HCT116 (cell line): ENCODE data around the gene C1QTNF9B. TPM values are rescaled to one million over a fixed set of nuclear protein-coding genes. Genes with fewer than 3 reads are reported as not detected.

Experiments
- ATAC-seq: fragments of 200-7000 bp; cut with Tn5 transposase; 2 replicates; pipeline ENCODE4 v1.9.1; 2020; ENCODE audit warnings: mild to moderate bottlenecking, moderate library complexity
- BruUV-seq: library from RNA; stranded (reverse); fragments of 400-500 nt; replicated peaks from 2 replicates; lab custom pipeline; 2021; lab: Mats Ljungman, UMichigan
- CTCF ChIA-PET: fragments of 300-600 bp; sonication (Branson Sonifier 250); formaldehyde crosslinking; loops from one replicate; lab custom pipeline; 2021; ENCODE audit warnings: antibody characterized with exemption; lab: Charles Lee
- POLR2A ChIA-PET: fragments of 300-600, 350-600 bp; sonication (Branson Sonifier 250); formaldehyde crosslinking; loops from one replicate; lab custom pipeline; 2021; ENCODE audit warnings: antibody characterized with exemption; lab: Charles Lee
- RAD21 ChIA-PET, 2 experiments: fragments of 300-600 bp; sonication (Branson Sonifier 250); formaldehyde crosslinking; loops; one replicate each; lab custom pipeline; 2023; ENCODE audit warnings: low total read pairs in 2 of 2; ENCODE audit not compliant: uncharacterized antibody in 2 of 2, unreplicated experiment in 2 of 2, low non-redundant PET in 1 of 2; lab: Charles Lee
- DNase-seq: peaks from one replicate; pipeline ENCODE4 v3.0.0-alpha.2; 2010; ENCODE audit warnings: low read depth, low spot score
- H2AFZ ChIP-seq: fragments of 200-600 bp; shearing (Covaris generic), sonication (generic); 2 replicates; pipeline ENCODE4 v1.6.1; 2017; ENCODE audit warnings: low read depth, mixed run types, mixed read lengths, antibody characterized with exemption, low read length; ENCODE audit not compliant: poor library complexity, severe bottlenecking
- H3K27ac ChIP-seq: 2 replicates; pipeline ENCODE4 v1.5.1; 2012; ENCODE audit warnings: low read depth, low read length
- H3K27me3 ChIP-seq: fragments of 200-600 bp; sonication (generic); 2 replicates; pipeline ENCODE4 v1.6.1; 2016; ENCODE audit warnings: mixed run types, low read length, mixed read lengths; ENCODE audit not compliant: insufficient read depth
- H3K36me3 ChIP-seq, 2 experiments: fragments of 200-500 bp in 1 of 2; fragments of 200-600 bp in 1 of 2; sonication (Bioruptor generic) in 1 of 2; sonication (generic) in 1 of 2; 2 replicates each; pipeline versions ENCODE4 v1.5.1 to v1.6.1; 2014 to 2016; ENCODE audit warnings: low read length in 2 of 2, inconsistent platforms in 1 of 2, mixed read lengths in 1 of 2, mixed run types in 1 of 2; ENCODE audit not compliant: insufficient read depth in 2 of 2, control insufficient read depth in 1 of 2
- H3K4me1 ChIP-seq, 2 experiments: fragments of 200-600 bp in 1 of 2; sonication (generic) in 1 of 2; 2 replicates each; pipeline versions ENCODE4 v1.5.1 to v1.6.1; 2012 to 2017; ENCODE audit warnings: low read length in 2 of 2, inconsistent platforms in 1 of 2, mild to moderate bottlenecking in 1 of 2, mixed read lengths in 1 of 2, mixed run types in 1 of 2, moderate library complexity in 1 of 2; ENCODE audit not compliant: insufficient read depth in 2 of 2, control insufficient read depth in 1 of 2
- H3K4me2 ChIP-seq: fragments of 200-600 bp; sonication (generic); 2 replicates; pipeline ENCODE4 v1.6.1; 2017; ENCODE audit warnings: mixed run types, low read length, mixed read lengths
- H3K4me3 ChIP-seq, 2 experiments: fragments of 200-600 bp in 1 of 2; sonication (generic) in 1 of 2; replicated peaks in 1 of 2; 2 replicates each; pipeline ENCODE4 v1.5.1; 2011 to 2016; ENCODE audit warnings: low read length in 2 of 2, control low read depth in 1 of 2, low read depth in 1 of 2, mild to moderate bottlenecking in 1 of 2, mixed read lengths in 1 of 2, mixed run types in 1 of 2
- H3K79me2 ChIP-seq: fragments of 200-600 bp; sonication (generic); 2 replicates; pipeline ENCODE4 v1.6.1; 2017; ENCODE audit warnings: mild to moderate bottlenecking, mixed run types, low read length, moderate library complexity, mixed read lengths; ENCODE audit not compliant: insufficient read depth
- H3K9ac ChIP-seq: fragments of 200-600 bp; sonication (generic); 2 replicates; pipeline ENCODE4 v1.6.1; 2016; ENCODE audit warnings: low read length, mixed read lengths
- H3K9me2 ChIP-seq: fragments of 200-600 bp; sonication (generic), shearing (Covaris generic); 2 replicates; pipeline ENCODE4 v1.6.1; 2017; ENCODE audit warnings: mixed run types, mild to moderate bottlenecking, moderate library complexity; ENCODE audit not compliant: insufficient read depth
- H3K9me3 ChIP-seq, 2 experiments: fragments of 200-500 bp in 1 of 2; fragments of 200-600 bp in 1 of 2; sonication (Bioruptor generic) in 1 of 2; sonication (generic) in 1 of 2; 2 replicates each; pipeline ENCODE4 v1.6.1; 2014 to 2017; ENCODE audit warnings: low read length in 2 of 2, mixed read lengths in 2 of 2, inconsistent platforms in 1 of 2, low read depth in 1 of 2, mild to moderate bottlenecking in 1 of 2, mixed run types in 1 of 2, moderate library complexity in 1 of 2; ENCODE audit not compliant: control insufficient read depth in 1 of 2, insufficient read depth in 1 of 2
- H4K20me1 ChIP-seq: fragments of 200-600 bp; sonication (generic), shearing (Covaris generic); 2 replicates; pipeline ENCODE4 v1.6.1; 2017; ENCODE audit warnings: mixed run types, mild to moderate bottlenecking, moderate library complexity; ENCODE audit not compliant: insufficient read depth
- CBX3 ChIP-seq: IDR thresholded peaks from 2 replicates; pipeline ENCODE4 v1.6.1; 2012; ENCODE audit warnings: low read depth
- CEBPB ChIP-seq: IDR thresholded peaks from 2 replicates; pipeline ENCODE4 v1.6.1; 2012; ENCODE audit warnings: low read depth
- EZH2 ChIP-seq: fragments of 200-600 bp; sonication (generic); IDR thresholded peaks from 2 replicates; pipeline ENCODE4 v1.6.1; 2017; ENCODE audit warnings: antibody characterized with exemption, mixed run types
- FOSL1 ChIP-seq: IDR thresholded peaks from 2 replicates; pipeline ENCODE4 v1.6.1; 2012; ENCODE audit warnings: low read depth
- JUND ChIP-seq: IDR thresholded peaks from 2 replicates; pipeline ENCODE4 v1.6.1; 2012
- MAX ChIP-seq: IDR thresholded peaks from 2 replicates; pipeline ENCODE4 v1.6.1; 2012
- POLR2AphosphoS5 ChIP-seq: IDR thresholded peaks from 2 replicates; pipeline ENCODE4 v1.6.1; 2011; ENCODE audit warnings: mild to moderate bottlenecking, low read depth, low read length, moderate library complexity
- RAD21 ChIP-seq: IDR thresholded peaks from 2 replicates; pipeline ENCODE4 v1.6.1; 2012; ENCODE audit warnings: low read depth, mild to moderate bottlenecking
- SIN3A ChIP-seq: IDR thresholded peaks from 2 replicates; pipeline ENCODE4 v1.6.1; 2012; ENCODE audit warnings: low read depth
- SP1 ChIP-seq: IDR thresholded peaks from 2 replicates; pipeline ENCODE4 v1.6.1; 2012; ENCODE audit warnings: low read depth
- SRF ChIP-seq: IDR thresholded peaks from 2 replicates; pipeline ENCODE4 v1.6.1; 2012; ENCODE audit warnings: low read depth
- TCF7L2 ChIP-seq: IDR thresholded peaks from 2 replicates; pipeline ENCODE4 v1.7.0; 2011; ENCODE audit warnings: borderline replicate concordance, inconsistent platforms; ENCODE audit not compliant: insufficient read depth, insufficient read length; ENCODE audit errors: extremely low read depth
- YY1 ChIP-seq: IDR thresholded peaks from 2 replicates; pipeline ENCODE4 v1.6.1; 2011; ENCODE audit warnings: low read length, low read depth, moderate library complexity, mild to moderate bottlenecking; ENCODE audit not compliant: insufficient replicate concordance; ENCODE audit errors: extremely low read depth
- ZFX ChIP-seq: fragments of 450-650 bp; IDR thresholded peaks from 2 replicates; pipeline ENCODE4 v1.6.1; 2017
- ZNF274 ChIP-seq: fragments of 200-500 bp; sonication (Bioruptor generic); IDR thresholded peaks from 2 replicates; pipeline ENCODE4 v1.6.1; 2014; ENCODE audit warnings: mild to moderate bottlenecking, low read depth, low read length, inconsistent platforms
- intact Hi-C: fragments of 100-400 bp; cut with micrococcal nuclease; formaldehyde crosslinking; loops from 2 replicates; pipeline ENCODE4 v1.10.0; 2022
- total RNA-seq: library from RNA; stranded (reverse); gene quantifications from one replicate; pipeline ENCODE4 v1.2.1, GENCODE V29; 2021; ENCODE audit not compliant: unreplicated experiment
- TF ChIP-seq, protein P1 (sequence below), 3 experiments: fragments of 200-600 bp in 1 of 3; sonication (generic) in 1 of 3; IDR thresholded peaks in 2 of 3; conservative IDR thresholded peaks in 1 of 3; 2 replicates each; pipeline ENCODE4 v1.5.1; 2012 to 2017; ENCODE audit warnings: low read depth in 2 of 3, low read length in 2 of 3, antibody characterized with exemption in 1 of 3, borderline replicate concordance in 1 of 3, control low read depth in 1 of 3, mild to moderate bottlenecking in 1 of 3, mixed read lengths in 1 of 3, mixed run types in 1 of 3, moderate library complexity in 1 of 3; ENCODE audit not compliant: insufficient read depth in 1 of 3
- TF ChIP-seq, protein P2 (sequence below): IDR thresholded peaks from 2 replicates; pipeline ENCODE4 v1.6.1; 2012; ENCODE audit warnings: low read depth

The C1QTNF9B gene
- total RNA-seq, 1 experiment from 2014 or later: not detected

GRCh38 chr13:23868521-23868920 is 28.8 kb downstream of the C1QTNF9B start:
- ChIA-PET CTCF (interaction anchor here (0.8 kb wide), 1 partner anchor 401 kb away, joined by 4 read pairs; no protein-coding TSS in a partner anchor), POLR2A (no interaction called here), RAD21 (interaction anchor here in 1 of 2 experiments (1.2 kb wide), 1 partner anchor 401 kb away, joined by 3 read pairs; no protein-coding TSS in a partner anchor)
- no TSS peak for BruUV-seq
- Histone ChIP-seq H3K9ac (no peak overlapping the region), H3K9me2 (no peaks in the 10 kb centered on the region), H3K79me2 (no peaks in the 10 kb centered on the region), H3K27ac (no peak overlapping the region), H3K9me3 (no peaks in the 10 kb centered on the region), H3K36me3 (no peaks in the 10 kb centered on the region; a peak in 1 of 4 replicates), H3K4me2 (no peak overlapping the region), H3K4me1 (0 out of 4 replicates have a peak, but pooled peaks cover 0 to 2% of the 10 kb centered on the region in 2 experiments), H3K27me3 (no peaks in the 10 kb centered on the region), H3K4me3 (no peak overlapping the region), H4K20me1 (no peaks in the 10 kb centered on the region)
- ATAC-seq: no peak
- no peak for DNase-seq
- intact Hi-C loops: no loop called here
- no peak for TF ChIP-seq CEBPB
- TF ChIP-seq YY1: no peak
- no peak for TF ChIP-seq ZFX
- no peak for TF ChIP-seq JUND
- no peak for TF ChIP-seq POLR2AphosphoS5
- no peak for TF ChIP-seq SRF
- TF ChIP-seq FOSL1: no peak
- TF ChIP-seq MAX: no peak
- TF ChIP-seq SIN3A: no peak
- no peak for TF ChIP-seq TCF7L2
- no peak for TF ChIP-seq CBX3
- no peak for TF ChIP-seq ZNF274
- TF ChIP-seq, protein P1, sequence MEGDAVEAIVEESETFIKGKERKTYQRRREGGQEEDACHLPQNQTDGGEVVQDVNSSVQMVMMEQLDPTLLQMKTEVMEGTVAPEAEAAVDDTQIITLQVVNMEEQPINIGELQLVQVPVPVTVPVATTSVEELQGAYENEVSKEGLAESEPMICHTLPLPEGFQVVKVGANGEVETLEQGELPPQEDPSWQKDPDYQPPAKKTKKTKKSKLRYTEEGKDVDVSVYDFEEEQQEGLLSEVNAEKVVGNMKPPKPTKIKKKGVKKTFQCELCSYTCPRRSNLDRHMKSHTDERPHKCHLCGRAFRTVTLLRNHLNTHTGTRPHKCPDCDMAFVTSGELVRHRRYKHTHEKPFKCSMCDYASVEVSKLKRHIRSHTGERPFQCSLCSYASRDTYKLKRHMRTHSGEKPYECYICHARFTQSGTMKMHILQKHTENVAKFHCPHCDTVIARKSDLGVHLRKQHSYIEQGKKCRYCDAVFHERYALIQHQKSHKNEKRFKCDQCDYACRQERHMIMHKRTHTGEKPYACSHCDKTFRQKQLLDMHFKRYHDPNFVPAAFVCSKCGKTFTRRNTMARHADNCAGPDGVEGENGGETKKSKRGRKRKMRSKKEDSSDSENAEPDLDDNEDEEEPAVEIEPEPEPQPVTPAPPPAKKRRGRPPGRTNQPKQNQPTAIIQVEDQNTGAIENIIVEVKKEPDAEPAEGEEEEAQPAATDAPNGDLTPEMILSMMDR (IDR thresholded peaks at IDR 0.05 in 2 of 3, conservative IDR thresholded peaks at IDR 0.05 in 1 of 3; ENCODE audit: borderline replicate concordance in 1 of 3, insufficient read depth in 1 of 3, low read depth in 2 of 3, low read length in 2 of 3): no peak
- no peak for TF ChIP-seq SP1
- TF ChIP-seq, protein P2, sequence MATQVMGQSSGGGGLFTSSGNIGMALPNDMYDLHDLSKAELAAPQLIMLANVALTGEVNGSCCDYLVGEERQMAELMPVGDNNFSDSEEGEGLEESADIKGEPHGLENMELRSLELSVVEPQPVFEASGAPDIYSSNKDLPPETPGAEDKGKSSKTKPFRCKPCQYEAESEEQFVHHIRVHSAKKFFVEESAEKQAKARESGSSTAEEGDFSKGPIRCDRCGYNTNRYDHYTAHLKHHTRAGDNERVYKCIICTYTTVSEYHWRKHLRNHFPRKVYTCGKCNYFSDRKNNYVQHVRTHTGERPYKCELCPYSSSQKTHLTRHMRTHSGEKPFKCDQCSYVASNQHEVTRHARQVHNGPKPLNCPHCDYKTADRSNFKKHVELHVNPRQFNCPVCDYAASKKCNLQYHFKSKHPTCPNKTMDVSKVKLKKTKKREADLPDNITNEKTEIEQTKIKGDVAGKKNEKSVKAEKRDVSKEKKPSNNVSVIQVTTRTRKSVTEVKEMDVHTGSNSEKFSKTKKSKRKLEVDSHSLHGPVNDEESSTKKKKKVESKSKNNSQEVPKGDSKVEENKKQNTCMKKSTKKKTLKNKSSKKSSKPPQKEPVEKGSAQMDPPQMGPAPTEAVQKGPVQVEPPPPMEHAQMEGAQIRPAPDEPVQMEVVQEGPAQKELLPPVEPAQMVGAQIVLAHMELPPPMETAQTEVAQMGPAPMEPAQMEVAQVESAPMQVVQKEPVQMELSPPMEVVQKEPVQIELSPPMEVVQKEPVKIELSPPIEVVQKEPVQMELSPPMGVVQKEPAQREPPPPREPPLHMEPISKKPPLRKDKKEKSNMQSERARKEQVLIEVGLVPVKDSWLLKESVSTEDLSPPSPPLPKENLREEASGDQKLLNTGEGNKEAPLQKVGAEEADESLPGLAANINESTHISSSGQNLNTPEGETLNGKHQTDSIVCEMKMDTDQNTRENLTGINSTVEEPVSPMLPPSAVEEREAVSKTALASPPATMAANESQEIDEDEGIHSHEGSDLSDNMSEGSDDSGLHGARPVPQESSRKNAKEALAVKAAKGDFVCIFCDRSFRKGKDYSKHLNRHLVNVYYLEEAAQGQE: no peak
- TF ChIP-seq EZH2: no peak
- no peak for TF ChIP-seq RAD21
- TF ChIP-seq, all 23 proteins: peak for 0
- no peak overlapping the region for H2AFZ ChIP-seq
